ENCODE measurements around the gene TRMT10B. TPM values are rescaled to one million over a fixed set of nuclear protein-coding genes. Genes with fewer than 3 reads are reported as not detected.

TRMT10B gene
- polyA plus RNA-seq, 2 of the 4 experiments (the other 2 are of a cell fraction) = 6.5 to 10.1 TPM

GRCh38 chr9:37776328-37776727 is 22.7 kb downstream of the TRMT10B start:
- Histone ChIP-seq H3K4me2 (no peak overlapping the region), H3K4me3 (no peak overlapping the region), H3K4me1 (no peaks in the 10 kb centered on the region), H3K9me3 (no peaks in the 10 kb centered on the region), H3K27ac (no peak overlapping the region)
- 84% methylated on average over 5 of the region's 5 CpGs for WGBS (ENCODE audit: missing lambda C conversion rate)
- ChIA-PET POLR2A (no interaction called here), CTCF (no interaction called here)
- no peak for ATAC-seq
- FAIRE-seq = no peak
- DNase-seq (ENCODE audit: low read depth in 1 of 2, low spot score in 1 of 2) = no peak
- TF ChIP-seq SREBF2 (IDR thresholded peaks at IDR 0.05) (no peak), E2F6 (IDR thresholded peaks at IDR 0.05; ENCODE audit: borderline replicate concordance, low read depth) (no peak), EHF (CRISPR knock-in tag; IDR thresholded peaks at IDR 0.05) (no peak), GATA3 (IDR thresholded peaks at IDR 0.05; ENCODE audit: borderline replicate concordance) (no peak), KDM1A (IDR thresholded peaks at IDR 0.05; ENCODE audit: low read depth) (no peak), JUNB (IDR thresholded peaks at IDR 0.05) (no peak), HOXB5 (CRISPR knock-in tag; IDR thresholded peaks at IDR 0.05) (no peak), ELK1 (IDR thresholded peaks at IDR 0.05; ENCODE audit: low read depth, low read length) (no peak), MAZ (IDR thresholded peaks at IDR 0.05; ENCODE audit: borderline replicate concordance, low read depth, low read length) (no peak), KDM5A (IDR thresholded peaks at IDR 0.05) (no peak), PBX3 (IDR thresholded peaks at IDR 0.05) (no peak), HES2 (IDR thresholded peaks at IDR 0.05) (no peak), CHD2 (IDR thresholded peaks at IDR 0.05; ENCODE audit: low read length, partially characterized antibody) (no peak), ATOH8 (CRISPR knock-in tag; IDR thresholded peaks at IDR 0.05; ENCODE audit: low read depth) (no peak)

- FAIRE-seq = no peak
- DNase-seq (ENCODE audit: low read depth in 1 of 2, low spot score in 1 of 2) = no peak
- ATAC-seq = no peak
- peaks cover 9% of the 10 kb centered on the region for H3K4me1 ChIP-seq
- ChIA-PET POLR2A (interaction anchor here (1.7 kb wide), 1 partner anchor 186 kb away, joined by 5 read pairs; the partner anchor contains the start of gene TOMM5), CTCF (interaction anchor here (0.6 to 1.5 kb wide), 2 partner anchors 12 to 205 kb away, joined by 3 read pairs; no protein-coding TSS in a partner anchor)
- WGBS (ENCODE audit: missing lambda C conversion rate) = 84% methylated on average over 2 of the region's 2 CpGs
- TF ChIP-seq EHF (CRISPR knock-in tag; IDR thresholded peaks at IDR 0.05) (no peak), RFX5 (IDR thresholded peaks at IDR 0.05) (no peak), SMC3 (IDR thresholded peaks at IDR 0.05) (no peak), POLR2AphosphoS2 (conservative IDR thresholded peaks at IDR 0.05; ENCODE audit: low read length) (no peak), CHD4 (IDR thresholded peaks at IDR 0.05; ENCODE audit: borderline replicate concordance) (no peak), TFCP2L1 (CRISPR knock-in tag; IDR thresholded peaks at IDR 0.05) (no peak), BHLHE40 (IDR thresholded peaks at IDR 0.05; ENCODE audit: low read depth, low read length) (no peak), HEYL (CRISPR knock-in tag; IDR thresholded peaks at IDR 0.05) (no peak), MYC (IDR thresholded peaks at IDR 0.05; ENCODE audit: borderline replicate concordance, low read length) (no peak), ZFP36 (IDR thresholded peaks at IDR 0.05; ENCODE audit: borderline replicate concordance, partially characterized antibody) (no peak), RARB (CRISPR knock-in tag; IDR thresholded peaks at IDR 0.05) (no peak), REST (IDR thresholded peaks at IDR 0.05) (no peak), RCOR1 (IDR thresholded peaks at IDR 0.05; ENCODE audit: low read depth, low read length) (no peak)
- H3K9me3 ChIP-seq = no peaks in the 10 kb centered on the region
- no peak overlapping the region for H3K4me2 ChIP-seq
- no peak overlapping the region for H3K4me3 ChIP-seq
- H3K27ac ChIP-seq = no peak overlapping the region
Observed at GRCh38 chr9:37778534-37778933, 24.9 kb downstream of the TRMT10B start.

Data from A549 (cell line).